Fibroblast of mammary gland (primary cell): Measurements from ENCODE around the gene TMEM187.

Experiments
- DNase-seq: peaks from one replicate; pipeline ENCODE4 v3.0.0-alpha.2; 2010; ENCODE audit warnings: low read depth
- H3K4me3 ChIP-seq: 2 replicates; pipeline ENCODE4 v1.5.1; 2011; ENCODE audit warnings: low read depth, mild to moderate bottlenecking, low read length, moderate library complexity; ENCODE audit not compliant: control insufficient read depth
- CTCF ChIP-seq: conservative IDR thresholded peaks from 2 replicates; pipeline ENCODE4 v1.5.1; 2011; ENCODE audit warnings: low read depth, low read length, inconsistent platforms; ENCODE audit not compliant: control insufficient read depth, insufficient read depth

Gene TMEM187

GRCh38 chrX:154026136-154027021 lies 53.8 kb downstream of the TMEM187 start:
- TF ChIP-seq CTCF, result no peak
- H3K4me3 ChIP-seq, result no peak overlapping the region
- DNase-seq, result peak; percentile 40

GRCh38 chrX:154027022-154027402 lies 54.5 kb downstream of the TMEM187 start:
- no peak for DNase-seq
- TF ChIP-seq CTCF, result no peak
- no peak overlapping the region for H3K4me3 ChIP-seq

- DNase-seq, result no peak
- no peak for TF ChIP-seq CTCF
- no peak overlapping the region for H3K4me3 ChIP-seq
Measured at GRCh38 chrX:154027986-154028385, 55.4 kb downstream of the TMEM187 start.

DNA sequence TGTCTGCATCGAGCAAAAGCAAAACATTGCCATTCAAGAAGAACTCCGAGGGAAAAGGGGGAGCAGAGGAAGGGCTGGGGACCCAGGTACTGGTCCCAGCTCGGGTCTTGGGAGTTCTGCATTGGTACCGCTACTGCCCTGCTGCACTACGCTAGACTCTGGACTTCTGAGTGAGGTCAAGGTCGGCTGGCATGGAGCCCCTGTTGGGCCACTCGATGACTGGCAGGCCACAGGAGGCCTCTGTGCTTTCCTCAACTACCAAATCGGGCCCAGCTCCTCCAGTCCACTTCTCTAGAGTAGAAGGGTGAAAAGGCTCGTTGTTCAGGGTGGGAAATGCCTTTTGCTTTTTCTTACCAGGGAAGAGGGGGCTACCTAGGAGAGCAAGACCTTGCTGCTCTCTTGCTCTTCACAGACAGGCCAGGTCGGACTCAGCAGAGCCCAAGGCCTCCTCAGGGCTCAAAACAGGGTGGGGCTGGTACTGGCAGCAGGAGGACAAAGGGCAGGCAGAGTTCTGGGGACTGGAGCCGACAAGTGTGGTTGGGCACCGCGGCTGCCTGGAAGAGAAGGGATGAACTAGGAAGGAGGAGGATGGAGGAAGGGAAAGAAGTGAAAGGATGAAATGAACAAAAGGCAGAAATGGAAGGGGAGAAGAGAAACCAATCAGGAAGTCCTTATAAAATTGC lies 56.1 kb downstream of the TMEM187 start:
- no peak for TF ChIP-seq CTCF
- DNase-seq, result no peak
- H3K4me3 ChIP-seq, result no peak overlapping the region

- no peak overlapping the region for H3K4me3 ChIP-seq
- no peak for TF ChIP-seq CTCF
- no peak for DNase-seq
Measured at GRCh38 chrX:154029439-154029838, 56.9 kb downstream of the TMEM187 start.

DNA sequence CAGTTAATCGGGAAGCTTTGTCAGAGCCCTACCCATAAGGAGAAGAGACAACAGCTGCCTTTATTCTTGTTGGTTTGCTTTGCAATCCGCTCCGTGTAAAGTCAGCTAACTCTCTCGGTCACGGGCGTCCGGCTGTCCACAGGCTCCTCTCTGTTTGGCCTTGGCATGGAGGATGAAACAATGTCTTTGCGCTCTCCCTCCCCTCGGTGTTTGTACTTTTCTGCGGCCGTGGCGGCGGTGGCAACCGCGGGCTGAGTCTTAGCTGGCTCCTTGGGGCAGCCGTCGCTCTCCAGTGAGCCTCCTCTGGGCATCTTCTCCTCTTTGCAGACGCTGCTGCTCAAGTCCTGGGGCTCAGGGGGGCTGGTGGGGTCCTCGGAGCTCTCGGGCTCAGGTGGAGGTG lies 57.7 kb downstream of the TMEM187 start:
- TF ChIP-seq CTCF, result no peak
- no peak for DNase-seq
- H3K4me3 ChIP-seq, result no peak overlapping the region
